ENCODE results near the gene SEZ6.

The SEZ6 gene

GRCh38 chr17:28954886-28955285, 50.9 kb downstream of the SEZ6 start:
- DNase-seq (ENCODE audit: low read depth) = no peak

GRCh38 chr17:28953444-28954118, 52.3 kb downstream of the SEZ6 start:
- no peak for DNase-seq (ENCODE audit: low read depth)

GRCh38 chr17:28951991-28952975, 53.5 kb downstream of the SEZ6 start:
- peak; percentile 99 for DNase-seq (ENCODE audit: low read depth)

GRCh38 chr17:28951428-28951990, 54.3 kb downstream of the SEZ6 start, which contains the start of gene PHF12:
PHF12 (minus strand) TSS chr17:28951518; CDS start chr17:28950960, 558 bp downstream.
- DNase-seq (ENCODE audit: low read depth) = peak; percentile 100

GRCh38 chr17:28950752-28951427, 54.9 kb downstream of the SEZ6 start:
- no peak for DNase-seq (ENCODE audit: low read depth)

GRCh38 chr17:28950017-28950751, 55.6 kb downstream of the SEZ6 start:
- no peak for DNase-seq (ENCODE audit: low read depth)

GRCh38 chr17:28949185-28950016, 56.4 kb downstream of the SEZ6 start:
- DNase-seq (ENCODE audit: low read depth) = no peak

- DNase-seq (ENCODE audit: low read depth) = no peak
Measured at GRCh38 chr17:28948873-28949184, 57.0 kb downstream of the SEZ6 start.

GRCh38 chr17:28948342-28948741, 57.5 kb downstream of the SEZ6 start:
- DNase-seq (ENCODE audit: low read depth) = no peak

- DNase-seq (ENCODE audit: low read depth) = no peak
Measured at GRCh38 chr17:28947639-28948038, 58.2 kb downstream of the SEZ6 start.

- no peak for DNase-seq (ENCODE audit: low read depth)
Measured at GRCh38 chr17:28946239-28946638, 59.6 kb downstream of the SEZ6 start.

GRCh38 chr17:28944862-28945741, 60.7 kb downstream of the SEZ6 start:
- no peak for DNase-seq (ENCODE audit: low read depth)

- DNase-seq (ENCODE audit: low read depth) = no peak
Measured at GRCh38 chr17:28944343-28944742, 61.5 kb downstream of the SEZ6 start.

- DNase-seq (ENCODE audit: low read depth) = no peak
Measured at GRCh38 chr17:28942925-28943324, 62.9 kb downstream of the SEZ6 start.

- DNase-seq (ENCODE audit: low read depth) = no peak
Measured at GRCh38 chr17:28941251-28941650, 64.6 kb downstream of the SEZ6 start.

- no peak for DNase-seq (ENCODE audit: low read depth)
Measured at GRCh38 chr17:28940675-28941074, 65.2 kb downstream of the SEZ6 start.

GRCh38 chr17:28940142-28940541, 65.7 kb downstream of the SEZ6 start:
- DNase-seq (ENCODE audit: low read depth) = no peak

- DNase-seq (ENCODE audit: low read depth) = no peak
Measured at GRCh38 chr17:28938552-28938951, 67.3 kb downstream of the SEZ6 start.

GRCh38 chr17:28937044-28937729, 68.6 kb downstream of the SEZ6 start:
- DNase-seq (ENCODE audit: low read depth) = no peak
